T follicular helper cell (primary cell): ENCODE data around the gene NUDT5.

Source experiments
- DNase-seq: peaks from one replicate; pipeline ENCODE4 v3.0.0-alpha.2; 2020; ENCODE audit warnings: low read depth

Gene NUDT5

DNA sequence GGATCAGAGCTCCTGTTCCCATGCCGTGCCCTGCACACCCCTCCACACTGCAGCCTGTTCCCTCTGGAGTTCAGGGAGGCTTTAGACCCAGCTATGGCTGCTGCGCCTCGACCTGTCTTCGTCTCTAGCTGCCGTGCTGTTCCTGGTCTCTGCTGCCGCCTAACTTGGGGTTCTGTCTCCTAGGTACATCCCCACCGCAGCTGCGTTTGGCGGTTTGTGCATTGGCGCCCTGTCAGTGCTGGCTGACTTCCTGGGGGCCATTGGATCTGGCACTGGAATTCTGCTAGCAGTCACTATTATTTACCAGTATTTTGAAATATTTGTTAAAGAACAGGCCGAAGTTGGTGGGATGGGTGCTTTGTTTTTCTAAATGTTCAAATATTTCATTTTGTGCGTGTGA, 31.6 kb downstream of the NUDT5 start:
- DNase-seq, result no peak

DNA sequence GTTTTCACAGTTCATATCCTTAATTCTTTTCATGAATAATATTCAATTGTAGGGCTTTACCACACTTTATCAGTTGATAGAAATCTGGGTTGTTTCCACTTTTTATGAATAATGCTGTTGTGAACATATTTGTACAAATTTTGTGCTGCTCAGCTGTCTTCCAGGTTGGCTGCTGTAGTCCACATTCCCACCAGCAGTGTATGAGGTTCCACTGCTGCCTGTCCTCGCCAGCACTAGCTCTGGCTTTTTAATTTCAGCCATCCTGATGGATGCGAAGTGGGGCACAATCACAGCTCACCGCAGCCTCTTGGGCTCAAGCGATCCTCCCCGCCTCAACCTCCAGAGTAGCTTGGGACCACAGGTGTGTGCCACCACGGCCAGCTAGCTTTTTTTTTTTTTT, 32.8 kb downstream of the NUDT5 start:
- no peak for DNase-seq

DNA sequence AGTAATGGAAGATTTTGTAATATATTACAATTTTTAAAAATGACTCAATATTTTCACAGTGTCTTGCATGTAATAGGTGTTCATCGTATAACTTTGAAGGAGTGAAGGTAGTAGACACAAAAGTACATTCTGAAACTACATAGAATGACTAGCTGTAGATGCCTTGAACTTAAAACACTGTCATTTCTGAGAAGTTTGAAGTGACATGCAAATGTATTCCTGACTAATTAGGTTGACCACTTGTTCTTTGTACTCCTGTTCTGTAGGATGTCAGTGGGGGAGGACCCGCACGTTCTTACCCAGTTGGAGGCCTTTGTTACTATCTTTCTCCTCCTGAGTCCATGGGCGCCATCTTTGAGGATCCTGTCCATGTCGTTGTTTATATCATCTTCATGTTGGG, 35.0 kb downstream of the NUDT5 start:
- no peak for DNase-seq

DNA sequence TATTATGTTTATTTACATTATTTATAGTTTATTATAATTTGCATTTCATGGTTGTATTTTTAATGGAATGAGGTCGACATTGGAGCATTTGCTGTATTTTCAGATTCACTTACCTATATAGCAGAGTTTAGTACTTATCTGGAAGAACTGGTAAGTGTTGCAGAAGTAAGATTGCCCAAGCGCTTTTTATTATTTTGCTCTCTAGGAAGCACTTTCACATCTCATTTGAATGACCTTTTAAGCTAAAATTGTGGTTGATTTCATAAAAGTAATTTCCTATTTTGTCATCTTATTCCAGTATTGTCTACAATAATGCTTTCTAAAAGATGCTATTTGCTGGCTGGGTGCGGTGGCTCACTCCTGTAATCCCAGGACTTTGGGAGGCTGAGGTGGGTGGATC, 37.6 kb downstream of the NUDT5 start:
- no peak for DNase-seq

DNA sequence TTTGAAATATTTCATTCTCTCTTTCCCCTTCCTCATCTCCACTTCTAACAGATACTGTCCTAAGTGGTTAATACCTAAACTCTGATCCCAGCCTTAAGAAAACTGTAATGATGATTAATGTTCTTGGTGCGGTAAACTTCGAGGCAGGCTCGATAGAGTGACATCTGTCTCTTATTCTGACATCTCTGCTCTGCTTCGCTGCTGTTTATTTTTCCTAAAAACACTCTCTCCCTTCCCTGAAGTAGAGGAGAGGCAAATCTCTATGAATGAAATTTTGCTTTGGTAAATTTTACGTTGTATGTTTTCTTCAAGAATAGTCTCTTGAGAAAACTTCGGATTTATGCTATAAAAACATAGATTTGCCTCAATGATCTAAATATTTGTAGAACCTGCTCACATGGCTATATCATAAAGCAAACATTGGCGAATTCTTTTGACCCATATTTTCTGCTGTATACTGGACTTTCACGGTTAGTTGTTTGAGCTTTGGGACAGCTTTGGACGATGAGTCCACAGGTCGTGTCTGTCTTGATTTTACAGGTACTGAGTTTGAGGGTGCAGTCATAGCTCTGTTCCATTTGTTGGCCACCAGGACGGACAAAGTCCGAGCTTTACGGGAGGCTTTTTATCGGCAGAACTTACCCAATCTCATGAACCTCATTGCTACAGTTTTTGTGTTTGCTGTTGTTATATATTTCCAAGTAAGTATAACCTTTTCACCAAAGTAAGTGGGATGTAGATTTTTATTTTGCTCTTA, 39.1 kb downstream of the NUDT5 start:
- no peak for DNase-seq

DNA sequence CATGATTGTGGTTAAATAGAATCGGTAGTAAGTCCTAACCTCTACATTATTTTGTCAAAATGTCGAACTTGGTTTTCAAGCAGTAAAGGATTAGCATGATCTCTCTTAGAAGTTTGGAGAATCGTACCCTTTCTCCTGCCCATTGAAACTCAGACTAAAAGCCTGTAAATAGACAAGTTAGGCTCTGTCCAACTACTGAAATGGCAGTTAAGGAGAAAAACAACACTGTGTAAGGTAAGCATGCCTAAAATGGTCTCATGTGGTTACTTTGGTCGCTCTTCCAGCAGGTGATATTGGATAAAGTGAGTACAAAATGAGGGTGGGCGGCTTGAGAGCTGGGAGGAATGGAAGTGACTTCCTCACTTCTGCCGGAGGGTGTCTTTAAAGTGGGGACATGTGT, 41.2 kb downstream of the NUDT5 start:
- DNase-seq, result no peak

DNA sequence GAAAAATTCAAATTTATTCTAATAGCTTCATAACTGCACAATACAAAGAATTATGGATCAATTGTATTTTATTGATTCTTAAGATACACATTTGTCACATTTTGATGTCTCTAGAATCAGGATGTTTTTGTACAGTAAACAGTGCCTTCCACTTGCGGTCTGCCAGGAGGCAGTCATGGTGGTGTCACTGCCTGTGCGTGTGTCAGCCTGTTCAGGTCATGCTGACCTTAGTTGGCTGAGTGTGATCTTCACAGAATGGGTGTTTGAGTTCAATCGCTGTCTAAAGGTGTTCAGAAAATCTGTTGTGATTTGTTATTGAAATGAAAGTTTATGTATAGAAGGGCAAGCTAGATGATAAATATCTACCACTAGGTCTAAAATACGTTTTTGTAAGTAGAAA, 45.5 kb downstream of the NUDT5 start:
- no peak for DNase-seq

DNA sequence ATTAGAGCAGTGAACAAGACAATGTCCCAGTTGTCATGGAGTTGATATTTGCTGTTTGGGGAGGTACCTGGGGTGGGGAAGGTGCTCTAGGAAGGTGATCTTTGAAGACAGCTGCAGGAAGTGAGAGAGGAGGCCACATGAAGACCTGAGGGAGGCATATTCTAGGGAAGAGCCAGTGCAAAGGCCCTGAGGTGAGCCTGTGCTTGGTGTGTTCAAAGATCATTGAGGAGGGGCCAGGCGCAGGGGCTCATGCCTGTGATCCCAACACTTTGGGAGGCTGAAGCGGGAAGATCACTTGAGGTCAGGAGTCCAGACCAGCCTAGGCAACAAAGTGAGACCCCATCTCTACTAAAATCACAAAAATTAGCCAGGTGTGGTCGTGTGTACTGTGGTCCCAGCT, 51.2 kb downstream of the NUDT5 start:
- DNase-seq, result no peak

DNA sequence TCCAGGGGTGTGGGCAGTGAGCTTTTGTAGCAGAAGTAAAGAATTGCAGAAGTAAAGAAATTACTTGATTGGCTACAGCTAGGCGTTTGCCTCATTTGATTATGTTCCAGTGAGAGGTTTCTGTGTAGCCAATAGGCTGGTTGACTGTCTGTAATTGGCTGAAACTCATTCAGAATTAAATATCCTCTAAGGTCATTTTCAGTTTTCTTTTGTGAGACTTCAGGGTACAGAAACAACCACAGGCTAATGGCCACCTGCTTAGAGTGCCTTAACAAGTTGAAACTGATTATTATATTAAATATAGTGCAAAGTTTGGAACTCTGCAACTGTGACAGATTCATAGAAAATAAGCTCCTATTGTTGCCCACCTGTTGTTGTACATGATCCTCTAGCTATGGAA, 55.7 kb downstream of the NUDT5 start:
- no peak for DNase-seq

DNA sequence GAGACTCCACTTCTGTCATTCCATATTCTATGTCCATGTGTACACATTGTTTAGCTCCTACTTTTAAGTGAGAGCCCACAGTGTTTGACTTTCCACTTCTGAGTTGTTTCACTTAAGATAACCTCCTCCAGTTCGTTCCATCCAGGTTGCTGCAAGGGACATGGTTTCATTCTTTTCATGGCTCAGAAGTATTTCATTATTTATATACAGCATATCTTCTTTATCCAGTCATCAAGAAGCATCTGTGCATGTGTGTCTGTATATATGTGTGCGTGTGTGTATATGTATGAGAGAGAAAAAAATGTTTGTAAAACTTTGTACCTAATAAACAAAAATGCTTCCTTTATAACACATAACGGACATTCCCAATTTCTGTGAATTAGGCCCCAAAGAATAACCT, 60.1 kb downstream of the NUDT5 start:
- no peak for DNase-seq

DNA sequence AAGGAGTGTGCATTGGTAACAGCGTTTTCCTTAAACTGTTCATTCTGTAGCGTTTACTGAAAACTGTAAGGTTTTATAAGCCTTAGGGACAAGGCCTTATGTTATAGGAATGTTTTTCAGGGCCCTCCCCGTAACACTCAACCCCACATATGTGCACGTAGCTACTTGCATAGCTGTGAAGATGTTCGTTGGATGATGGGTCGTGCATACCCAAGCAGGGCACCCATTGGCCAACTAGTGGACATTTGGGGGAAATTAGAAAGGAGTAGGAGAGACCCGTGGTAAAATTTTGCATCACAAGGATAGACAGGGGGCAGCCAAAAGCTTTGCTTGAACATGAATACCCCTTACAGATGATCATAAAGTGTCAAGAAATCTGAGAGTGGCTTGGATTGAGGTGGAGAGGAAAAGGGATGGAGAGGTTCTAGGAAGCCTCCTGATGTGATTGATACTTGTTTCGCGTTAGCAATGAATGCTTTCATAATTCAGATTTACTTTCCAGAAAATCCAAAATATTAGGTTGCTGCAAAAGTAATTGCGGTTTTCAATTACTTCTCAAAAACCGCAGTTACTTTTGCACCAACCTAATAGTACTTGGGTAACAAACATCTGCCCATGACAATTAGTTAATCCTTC, 65.3 kb downstream of the NUDT5 start:
- peak; percentile 3 for DNase-seq

DNA sequence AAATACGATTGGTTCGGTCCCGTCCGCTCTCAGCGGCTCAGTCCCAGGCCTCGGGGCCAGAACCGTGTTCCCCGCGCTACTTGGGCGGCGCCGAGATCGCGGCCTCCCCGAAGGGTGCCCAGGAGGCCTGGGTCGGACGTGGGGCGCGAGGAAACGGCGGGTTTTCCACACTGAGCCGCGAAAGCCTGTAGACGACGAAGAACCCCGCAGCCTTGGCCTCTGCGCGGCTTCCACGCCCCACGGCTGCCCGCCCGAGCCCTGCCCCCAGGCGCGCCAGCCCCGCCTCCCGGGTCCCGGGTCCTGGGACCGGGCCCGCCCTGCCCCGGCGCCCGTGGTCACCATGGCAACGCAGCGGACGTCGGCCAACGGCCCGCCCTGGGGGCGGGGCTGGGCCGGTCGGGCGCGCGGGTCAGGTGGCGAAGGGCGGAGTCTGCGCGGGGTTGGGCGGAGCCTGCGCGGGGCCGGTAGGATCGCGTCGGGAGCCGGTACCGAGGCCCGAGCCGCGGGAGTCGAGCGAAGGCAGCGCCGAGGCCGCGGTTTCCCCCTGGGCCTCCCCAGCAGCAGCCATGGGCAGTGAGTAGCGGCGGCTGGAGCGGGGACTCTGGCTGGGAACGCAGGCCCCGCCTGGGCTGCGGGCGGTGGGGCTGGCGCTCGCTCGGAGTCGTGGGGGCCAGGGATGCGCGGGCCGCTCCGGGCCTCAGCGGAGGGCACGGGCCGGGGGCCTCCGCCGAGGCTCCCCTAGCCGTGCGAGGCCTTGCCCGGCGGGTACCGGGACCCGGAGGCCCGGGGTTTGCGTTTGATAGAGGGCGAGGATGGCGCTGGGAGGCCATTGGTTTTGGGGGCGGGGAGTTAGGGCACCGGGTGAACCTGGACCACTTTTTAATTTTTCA, 66.2 kb downstream of the NUDT5 start, which contains the start of gene SEC61A2:
TSS of gene SEC61A2 (plus strand) at position 456 of the 890 bp plus-strand sequence. CDS start at position 567, 111 bp downstream.
- peak; percentile 97 for DNase-seq

DNA sequence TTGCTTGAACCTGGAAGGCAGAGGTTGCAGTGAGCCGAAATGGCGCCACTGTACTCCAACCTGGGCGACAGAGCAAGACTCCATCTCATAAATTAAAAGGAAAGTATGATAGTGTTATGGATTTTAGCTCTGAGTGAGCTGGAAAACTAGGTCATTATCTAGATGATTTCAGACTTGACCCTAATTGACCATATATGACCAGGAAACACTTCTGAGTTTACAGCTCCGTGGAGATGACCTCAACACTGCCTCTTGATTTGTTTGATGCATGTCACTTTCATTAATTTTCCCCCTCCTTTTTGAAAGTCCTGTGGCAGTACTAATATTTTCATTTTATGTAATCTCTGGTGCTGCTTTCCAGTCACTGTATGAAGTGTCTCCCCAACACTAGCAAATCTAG, 74.0 kb downstream of the NUDT5 start:
- DNase-seq, result no peak
